CMK (cell line): Measurements from ENCODE around the gene AUP1.

Source experiments
- DNase-seq: peaks from one replicate; pipeline ENCODE4 v3.0.0-alpha.2; 2010; ENCODE audit warnings: low read depth

AUP1 gene

DNA sequence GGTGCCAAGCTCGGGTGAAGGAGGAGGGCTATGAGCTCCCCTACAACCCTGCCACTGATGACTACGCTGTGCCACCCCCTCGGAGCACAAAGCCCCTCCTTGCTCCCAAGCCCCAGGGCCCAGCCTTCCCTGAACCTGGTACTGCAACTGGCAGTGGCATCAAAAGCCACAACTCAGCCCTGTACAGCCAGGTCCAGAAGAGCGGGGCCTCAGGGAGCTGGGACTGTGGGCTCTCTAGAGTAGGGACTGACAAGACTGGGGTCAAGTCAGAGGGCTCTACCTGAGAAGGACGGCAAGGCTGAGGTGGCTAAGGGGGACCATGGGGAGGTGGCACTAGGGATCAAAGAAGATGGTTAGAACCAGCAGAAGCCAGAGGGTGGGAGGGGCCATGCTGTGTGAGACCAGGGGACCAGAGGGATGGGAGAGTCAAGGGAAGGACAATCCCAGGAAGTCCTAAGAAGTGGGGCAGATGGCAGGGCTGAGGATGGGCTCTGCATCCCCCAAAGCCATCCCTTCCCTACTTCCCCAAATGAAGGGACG is 27.4 kb upstream of the AUP1 start:
- no peak for DNase-seq

DNA sequence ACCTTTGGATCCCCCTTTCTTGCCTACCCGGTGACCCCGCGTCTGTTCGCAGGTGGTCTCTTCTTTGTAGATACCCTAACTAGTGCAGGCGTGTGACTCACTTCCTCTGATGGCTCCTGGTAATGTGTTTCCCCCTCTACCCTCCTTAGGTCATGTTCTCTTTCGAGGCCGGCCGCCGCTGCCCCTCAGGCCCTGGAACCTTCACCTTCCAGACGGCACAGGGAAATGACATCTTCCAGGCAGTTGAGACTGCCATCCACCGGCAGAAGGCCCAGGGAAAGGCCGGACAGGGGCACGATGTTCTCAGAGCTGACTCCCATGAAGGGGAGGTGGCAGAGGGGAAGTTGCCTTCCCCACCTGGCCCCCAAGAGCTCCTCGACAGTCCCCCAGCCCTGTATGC is 26.7 kb upstream of the AUP1 start:
- no peak for DNase-seq

DNA sequence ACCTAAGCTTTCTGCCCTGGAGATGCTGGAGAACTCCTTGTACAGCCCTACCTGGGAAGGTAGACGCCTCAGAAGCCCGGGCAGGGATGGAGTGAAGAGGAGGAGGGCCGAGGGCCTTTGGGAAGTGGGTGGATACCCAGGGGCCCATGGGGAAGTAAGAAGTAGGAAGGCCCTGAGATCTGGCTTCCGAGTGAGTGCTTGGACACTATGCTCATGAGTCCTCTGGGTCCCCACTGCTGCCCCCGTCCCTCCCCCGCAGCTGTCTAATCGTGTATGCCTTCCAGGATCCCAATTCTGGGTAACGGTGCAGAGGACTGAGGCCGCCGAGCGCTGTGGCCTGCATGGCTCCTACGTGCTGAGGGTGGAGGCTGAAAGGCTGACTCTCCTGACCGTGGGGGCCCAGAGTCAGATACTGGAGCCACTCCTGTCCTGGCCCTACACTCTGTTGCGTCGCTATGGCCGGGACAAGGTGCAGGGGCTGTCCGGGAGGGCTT is 26.2 kb upstream of the AUP1 start:
- DNase-seq: no peak

DNA sequence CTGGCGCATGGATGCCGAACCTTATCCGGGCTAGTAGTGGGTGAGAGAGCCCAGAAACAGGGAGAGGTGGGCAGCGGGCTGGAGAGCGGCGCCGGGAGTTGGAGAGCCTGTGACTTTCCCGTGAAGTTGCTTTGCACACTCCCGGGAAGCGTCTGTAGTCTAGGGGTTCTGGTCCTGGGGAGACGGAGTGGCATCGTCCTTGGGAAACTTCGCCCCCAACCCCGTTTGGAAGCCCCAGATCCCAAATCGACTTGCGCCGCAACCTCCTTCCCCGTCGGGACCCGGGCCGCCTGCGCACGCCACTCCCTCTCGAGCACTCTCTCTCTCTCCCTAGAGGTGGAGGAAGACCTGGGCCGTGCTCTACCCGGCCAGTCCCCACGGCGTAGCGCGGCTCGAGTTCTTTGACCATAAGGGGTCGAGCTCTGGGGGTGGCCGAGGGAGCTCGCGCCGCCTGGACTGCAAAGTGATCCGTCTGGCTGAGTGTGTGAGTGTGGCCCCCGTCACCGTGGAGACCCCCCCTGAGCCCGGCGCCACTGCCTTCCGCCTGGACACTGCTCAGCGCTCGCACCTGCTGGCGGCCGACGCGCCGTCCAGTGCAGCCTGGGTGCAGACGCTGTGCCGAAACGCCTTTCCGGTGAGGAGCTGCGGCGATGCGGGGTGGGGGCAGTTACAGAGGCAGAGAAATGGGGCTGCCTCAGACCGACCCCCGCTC is 25.5 kb upstream of the AUP1 start:
- DNase-seq: no peak

DNA sequence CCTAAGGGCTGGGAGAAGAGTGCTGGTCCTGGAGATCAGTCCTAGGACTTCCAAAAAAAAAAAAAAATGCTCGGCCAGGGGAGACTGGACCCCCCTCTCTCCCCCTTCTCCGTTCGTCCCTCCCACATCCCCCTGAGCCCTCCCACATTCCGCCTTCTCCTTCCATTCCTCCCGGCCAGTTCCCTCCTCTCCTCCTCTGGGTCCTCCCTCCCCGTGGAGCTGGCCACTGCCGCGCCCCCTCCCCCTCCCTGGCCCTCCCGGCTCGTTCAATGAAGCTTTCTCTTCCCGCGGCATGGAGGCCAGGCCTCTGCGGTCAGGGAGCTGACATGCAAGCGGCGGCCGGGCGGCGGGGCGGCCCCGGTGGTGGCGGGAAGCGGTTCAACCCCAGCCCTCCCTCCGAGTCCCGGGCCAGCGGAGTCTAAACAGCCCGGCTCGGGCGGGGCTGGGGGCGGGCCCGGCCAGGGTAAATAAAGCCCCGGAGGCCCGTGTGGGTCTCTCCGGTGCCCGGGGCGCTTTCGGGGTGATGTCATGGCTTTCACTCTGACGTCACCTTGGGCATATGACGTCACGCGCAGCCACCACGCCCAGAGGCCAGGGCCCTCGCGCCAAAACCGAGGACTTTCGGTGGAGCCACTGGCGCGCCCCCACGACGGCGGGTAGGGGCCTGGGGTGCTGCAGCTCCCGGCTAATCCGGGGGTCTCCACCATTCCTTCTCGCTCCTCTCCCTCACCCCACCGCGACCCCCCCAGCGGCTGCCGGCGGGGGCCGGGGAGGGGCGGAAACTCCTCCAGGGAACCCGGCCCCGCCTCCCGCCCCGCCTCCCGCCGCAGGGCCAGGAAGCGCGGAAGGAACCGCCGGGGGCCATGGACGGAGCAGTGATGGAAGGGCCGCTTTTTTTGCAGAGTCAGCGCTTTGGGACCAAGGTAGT is 24.6 kb upstream of the AUP1 start, which contains the start of the genes DOK1 and LOXL3:
Gene DOK1, plus strand, starts transcription at position 829 of the 928 bp plus-strand sequence. Its CDS starts 35 bp downstream, at position 864.
Gene LOXL3, minus strand, starts transcription at position 51 of the 928 bp plus-strand sequence. CDS start 1,308 bp downstream, outside the sequence.
- peak; percentile 76 for DNase-seq

DNA sequence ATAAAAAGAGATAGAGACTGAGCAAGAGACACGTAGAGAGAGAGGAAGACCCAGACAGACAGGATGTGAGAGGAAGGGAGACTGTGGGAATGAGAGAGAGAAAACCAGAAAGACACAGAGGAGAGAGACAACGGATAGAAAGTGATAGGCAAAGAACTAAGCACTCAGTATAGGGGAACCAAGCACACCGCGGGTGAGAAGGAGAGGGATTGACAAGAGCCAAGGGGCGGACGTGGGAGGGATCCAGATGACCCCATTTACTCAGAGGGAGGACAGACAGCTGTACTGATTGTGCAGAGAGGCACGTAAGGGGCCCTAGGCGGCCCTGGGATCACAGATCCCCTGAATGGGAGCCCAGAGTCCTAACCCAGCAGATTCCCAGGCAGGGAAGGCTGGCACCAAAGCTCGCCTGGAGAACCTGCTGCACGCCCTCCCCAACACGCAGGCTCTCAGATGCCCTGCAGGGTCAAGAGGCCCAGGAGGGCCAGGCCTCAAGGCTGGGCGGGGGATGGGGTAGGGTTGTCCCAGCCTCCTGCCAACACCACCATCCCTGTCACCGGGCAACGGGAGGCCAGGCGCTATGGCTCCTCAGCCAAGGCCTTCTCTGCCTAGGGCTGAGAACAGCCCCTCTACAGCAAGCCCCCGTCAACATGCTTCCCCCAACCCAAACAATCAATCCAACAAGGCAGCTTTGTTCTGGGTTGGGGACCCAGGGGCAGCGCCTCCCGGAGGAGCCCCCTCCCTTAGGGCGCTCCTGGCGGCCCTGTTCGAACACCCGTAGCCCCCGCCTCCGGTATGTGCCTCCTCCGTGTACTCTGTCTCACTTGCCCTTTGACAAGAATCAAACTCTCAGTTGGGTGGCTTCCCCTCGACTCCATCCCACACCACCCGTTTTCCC is 23.7 kb upstream of the AUP1 start:
- DNase-seq: no peak

DNA sequence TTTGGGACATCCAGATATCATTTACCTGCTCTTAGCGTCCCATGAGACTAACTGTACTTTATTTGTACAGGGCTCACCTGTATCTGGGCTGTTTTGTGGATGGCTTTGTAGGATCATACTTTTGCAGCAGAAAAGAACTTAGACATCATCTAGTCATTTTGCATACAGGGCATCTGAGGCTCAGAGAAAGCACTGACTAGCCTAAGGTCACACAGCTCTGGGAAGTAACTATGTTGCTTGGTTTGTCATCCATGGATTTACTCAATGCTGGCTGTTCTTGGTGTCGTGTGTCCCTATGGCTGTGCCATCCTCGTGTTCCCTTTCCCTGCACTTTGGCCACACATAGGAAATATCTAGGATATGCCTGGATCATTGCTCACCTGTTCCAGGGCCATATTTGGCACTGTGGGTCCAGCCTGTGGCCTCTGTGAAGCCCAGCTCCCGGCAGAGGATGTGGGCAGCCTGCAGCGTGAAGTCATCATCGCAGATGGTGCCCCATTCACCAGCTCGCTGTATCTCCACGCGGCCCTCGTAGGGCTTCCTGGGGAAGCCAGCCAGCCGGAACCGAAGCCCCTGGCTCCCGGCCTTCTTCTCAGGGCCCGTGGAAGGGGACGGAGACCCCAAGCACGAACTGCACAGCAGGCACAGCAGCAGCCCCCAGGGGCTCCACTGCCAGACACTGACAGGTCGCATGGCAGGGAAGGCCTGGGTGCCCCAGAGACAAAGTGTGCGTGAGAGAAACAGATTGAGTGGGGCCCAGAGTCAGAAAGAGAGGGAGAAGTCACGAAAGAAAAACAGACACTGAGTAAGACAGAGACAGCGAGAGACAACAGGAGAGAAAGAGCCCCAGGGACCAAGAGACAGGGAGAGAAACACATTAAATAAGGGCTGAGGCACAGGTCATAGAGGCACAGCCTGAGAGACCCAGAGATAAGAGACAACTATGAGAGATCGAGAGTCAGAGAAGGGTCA is 22.7 kb upstream of the AUP1 start:
- no peak for DNase-seq

DNA sequence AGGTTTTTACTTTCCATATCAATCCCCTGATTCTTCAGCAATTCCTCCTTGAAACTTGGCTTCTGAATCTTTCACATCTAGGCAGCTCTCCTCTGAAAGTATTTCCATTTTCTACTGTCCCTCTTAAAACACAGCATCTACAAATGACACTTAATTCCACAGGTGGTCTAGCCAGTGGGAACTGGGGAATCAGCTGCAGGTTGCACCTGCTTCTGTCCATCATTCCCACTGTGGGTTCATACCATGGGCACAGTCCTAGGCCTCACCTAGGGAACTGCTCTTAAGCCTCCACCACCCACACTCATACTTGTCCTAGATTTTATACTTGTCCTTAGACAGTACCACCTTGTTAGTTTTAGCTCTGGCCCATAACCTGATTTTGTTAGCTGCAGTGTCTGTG is 22.0 kb upstream of the AUP1 start:
- DNase-seq: no peak

DNA sequence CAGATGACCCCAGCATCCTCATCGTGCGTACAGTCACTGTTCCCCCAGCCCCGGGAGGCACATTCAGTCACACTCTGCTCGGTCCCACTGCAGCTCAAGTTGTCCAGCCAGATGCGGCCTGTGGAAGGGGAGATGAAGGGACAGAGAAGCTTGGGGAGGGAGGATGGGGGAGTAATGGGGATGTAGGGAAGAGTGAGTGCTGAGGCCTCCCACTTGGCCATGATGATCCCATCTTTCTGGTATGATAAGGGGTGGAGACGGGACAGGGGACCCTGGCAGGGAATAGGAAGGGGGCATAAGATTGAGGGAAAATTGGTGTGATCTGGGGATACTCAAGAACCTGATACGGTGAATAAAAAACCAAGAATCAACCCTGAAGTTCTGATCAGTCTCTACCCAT is 20.7 kb upstream of the AUP1 start:
- DNase-seq: no peak

DNA sequence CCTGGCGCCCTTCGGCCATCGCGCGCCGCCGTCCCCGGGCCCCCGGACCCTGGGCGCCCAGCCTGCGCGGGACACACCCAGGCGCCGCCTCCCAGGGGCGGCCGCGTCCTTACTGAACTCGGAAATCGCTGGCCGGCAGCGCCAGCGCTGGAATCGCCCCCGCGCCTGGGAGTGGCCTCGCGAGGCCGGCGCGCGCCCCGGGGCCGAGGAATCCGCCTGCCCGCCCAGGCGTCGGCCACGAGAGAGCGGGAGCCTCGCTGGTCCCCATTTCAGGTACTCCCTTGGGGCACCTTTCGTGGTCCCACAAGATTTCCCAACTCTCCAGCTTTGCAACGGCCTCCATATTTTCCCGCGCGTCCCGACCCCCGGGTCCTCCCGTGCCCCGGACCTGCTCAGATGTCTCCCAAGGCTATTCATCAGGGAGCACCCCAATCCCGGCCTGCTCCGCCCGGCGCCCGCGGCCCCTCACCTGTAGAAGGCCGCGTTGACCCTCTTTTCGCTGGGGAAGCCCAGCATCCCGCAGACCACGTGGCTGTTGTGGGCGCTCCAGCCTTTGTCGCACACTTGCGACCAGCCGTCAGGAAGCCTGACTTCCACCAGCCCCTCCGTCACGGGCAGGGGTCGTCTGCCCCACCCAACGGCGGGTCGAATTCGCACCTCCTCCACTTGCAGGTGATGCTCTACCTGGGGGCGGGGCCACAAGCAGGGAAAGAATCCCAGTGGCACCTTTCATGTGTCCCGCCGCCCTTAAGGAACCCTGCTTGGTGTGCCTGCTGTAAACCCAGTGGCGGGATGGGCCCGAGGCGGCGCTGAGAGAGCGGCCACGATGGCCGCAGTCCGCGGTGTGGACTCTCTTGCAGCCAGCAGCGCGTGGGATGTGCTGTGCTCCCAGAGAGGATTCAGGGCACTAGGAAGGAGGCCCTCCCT is 19.7 kb upstream of the AUP1 start:
- no peak for DNase-seq

DNA sequence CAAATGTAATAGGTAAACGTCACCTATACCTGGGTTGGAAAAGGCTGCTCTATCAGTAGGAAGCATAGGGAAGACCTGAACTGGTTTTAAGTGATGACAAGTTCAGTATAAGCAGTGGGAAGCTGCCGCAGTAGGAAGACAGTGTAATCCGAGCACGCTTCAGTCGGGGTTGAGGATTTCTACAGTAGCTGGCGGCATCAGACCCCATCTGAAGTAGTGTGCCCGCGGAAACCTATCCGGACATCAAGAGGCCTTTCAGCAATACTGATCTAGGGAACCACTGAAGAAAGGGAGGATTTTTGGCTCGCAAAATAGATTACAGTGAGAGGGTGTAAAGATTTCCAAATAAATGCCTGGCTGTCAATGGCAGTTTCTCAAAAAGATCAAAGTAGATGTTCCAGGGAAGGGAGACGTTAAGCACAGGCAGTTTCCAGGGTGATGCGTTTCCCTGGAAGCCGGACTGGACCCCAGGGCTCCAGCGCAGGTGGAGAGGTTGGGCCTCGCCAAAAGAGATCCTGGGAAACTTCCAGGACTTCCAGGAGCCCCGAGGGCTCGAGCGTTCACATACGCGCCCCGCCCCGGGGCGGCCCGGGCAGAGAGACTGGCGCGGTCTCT is 18.9 kb upstream of the AUP1 start:
- no peak for DNase-seq

DNA sequence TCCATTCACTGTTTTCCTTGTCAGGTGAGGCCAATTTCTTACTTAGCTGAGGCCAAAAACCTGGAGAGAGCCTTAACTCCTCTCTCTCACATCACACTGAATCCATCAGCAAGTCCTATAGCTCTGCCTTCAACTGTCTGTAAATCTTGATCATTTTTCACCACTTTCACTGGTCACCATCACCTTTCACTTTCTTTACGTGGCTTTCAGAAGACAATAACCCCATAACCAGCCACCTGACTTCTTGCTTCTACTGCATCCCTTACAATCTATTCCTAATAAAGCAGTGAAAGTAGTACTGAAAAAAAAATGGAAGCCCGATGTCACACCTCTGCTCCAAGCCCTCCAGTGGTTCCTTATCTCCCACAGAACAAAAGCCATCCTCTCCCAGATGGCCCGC is 16.5 kb upstream of the AUP1 start:
- DNase-seq: no peak

DNA sequence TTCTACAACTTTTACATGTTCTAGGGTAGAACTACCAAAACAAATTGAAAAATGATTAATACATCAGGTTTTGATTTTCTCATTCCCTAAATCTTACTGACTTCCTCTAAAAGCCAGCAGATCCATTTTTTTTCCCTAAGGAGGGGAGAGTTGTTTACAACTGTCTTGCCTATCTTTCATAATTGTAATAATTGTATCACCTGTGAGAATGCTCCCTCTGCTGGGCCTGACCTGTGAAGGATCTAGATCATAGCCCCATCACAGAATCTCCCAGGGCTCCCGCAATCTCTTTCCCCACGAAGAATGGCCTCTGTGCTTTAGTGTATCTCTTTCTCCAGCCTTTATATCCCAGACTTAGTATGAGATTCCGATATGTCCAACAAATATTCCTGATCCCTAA is 15.1 kb upstream of the AUP1 start:
- DNase-seq: no peak

DNA sequence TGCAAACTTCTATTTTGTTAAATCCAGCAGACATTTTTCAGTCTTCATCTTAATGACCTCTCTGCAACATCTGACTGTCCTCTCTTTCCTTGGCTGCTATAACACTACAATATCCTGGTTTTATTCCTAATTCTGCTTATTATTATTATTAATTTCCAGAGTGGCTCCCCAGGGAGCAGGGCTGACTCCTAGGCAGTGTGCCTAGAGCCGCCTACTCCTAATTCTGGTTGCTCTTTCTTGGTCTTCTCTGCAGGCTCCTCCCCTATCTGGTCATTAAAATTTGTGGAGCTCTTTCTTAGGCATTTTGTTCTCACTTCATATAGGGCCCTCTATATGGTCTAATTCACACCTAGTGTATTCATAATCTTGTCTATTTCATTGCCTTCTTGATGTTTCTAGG is 13.5 kb upstream of the AUP1 start:
- DNase-seq: no peak

DNA sequence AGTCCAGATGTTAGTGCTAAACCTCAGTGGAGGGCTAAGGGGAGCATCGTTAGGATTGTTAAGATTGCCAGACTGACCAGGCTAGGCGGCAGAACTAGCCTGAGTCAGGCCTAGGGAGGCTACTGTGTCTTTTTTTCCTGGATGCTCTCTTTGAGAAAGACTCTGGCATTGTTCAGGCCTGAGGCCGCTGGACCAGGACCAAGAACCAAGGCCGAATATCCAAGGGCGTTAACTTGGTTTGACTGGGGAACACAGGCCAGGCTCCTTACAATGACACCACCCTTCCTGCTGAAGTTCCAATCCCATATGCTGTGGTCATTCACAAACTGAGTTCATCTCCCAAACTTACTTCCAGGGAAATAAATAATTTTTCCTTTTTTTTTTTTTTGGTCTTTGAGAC is 10.8 kb upstream of the AUP1 start:
- no peak for DNase-seq

DNA sequence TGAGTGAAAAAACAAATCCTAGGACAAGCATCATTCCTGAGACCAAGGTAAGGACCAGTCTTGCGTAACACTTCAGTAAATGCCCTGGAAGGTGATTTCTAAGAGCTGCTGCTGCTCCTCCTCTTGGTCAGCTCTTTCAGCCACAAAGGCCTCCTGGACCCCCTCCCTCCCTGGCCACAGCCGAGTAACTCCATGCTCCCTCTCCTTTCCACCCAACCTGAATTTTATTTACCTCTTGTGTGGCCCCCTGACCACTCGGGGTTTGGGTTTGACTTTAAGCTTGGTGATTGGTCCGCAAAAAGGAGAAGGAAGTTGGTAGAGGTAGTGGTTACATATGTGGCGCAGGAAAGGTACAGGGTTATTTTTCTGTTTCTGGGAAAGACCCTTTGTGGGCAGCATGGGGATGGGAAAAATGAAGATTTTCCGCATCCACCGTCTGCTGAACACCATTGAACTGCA is 9.4 kb upstream of the AUP1 start:
- no peak for DNase-seq

DNA sequence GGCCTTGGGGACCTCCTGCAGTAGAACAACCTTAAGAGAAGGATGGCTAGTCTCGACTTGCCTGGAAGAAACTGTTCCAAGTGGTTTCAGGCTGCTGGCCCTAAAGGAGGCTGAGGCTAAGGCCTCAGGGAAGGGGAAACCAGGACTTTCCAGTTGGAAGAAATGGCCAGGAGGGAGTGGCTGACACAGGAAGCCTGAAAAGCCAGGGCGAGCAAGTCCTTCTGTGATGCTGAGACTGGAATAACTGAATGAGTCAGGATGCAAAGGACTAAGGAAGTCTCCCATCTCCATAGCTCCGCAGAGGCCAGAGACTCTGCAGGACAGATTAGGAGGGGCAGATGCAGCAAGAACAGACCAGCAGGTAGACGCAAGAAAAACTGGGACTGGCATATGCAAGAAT is 7.6 kb upstream of the AUP1 start:
- DNase-seq: no peak

DNA sequence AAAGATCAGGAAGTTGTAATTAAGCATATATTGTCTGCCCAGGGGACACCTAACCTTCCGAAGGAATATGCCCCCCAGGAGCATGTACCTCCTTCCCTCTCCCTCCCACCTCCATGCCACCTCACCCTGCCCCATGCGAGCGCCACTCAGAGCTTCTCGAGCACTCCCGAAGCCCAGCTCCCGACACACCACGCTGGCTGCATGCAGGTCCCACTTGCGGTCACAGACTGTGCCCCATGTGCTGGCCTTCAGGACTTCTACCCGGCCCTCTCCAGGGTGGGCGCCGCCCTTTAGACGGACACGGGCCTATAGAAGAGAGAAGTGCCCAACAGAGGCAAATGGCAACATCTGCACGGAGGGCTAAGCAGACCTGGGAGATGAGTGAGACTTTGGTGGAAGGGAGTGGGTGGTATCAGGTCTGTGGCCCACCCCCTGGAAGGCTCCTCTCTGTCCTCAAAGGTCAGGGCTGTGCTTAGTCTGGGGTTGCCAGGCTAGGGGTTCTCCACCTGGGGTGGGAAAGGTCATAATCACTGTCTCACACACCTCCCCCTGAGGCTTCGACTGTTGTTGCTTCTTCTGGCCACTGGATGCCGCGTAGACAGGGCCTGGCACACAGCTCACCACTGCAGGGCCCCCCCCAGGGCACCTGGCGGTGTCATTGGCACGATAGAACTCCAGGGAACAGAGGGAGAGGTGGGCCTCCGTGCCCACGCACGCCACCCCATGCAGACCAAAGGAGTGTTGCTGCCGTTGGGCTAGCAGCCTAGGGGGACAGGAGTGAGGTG is 6.9 kb upstream of the AUP1 start:
- DNase-seq: no peak
